ENCODE results near the gene CFB. TPM values are rescaled to one million over a fixed set of nuclear protein-coding genes. Genes with fewer than 3 reads are reported as not detected.

The CFB gene
- total and polyA plus RNA-seq, 9 of the 15 experiments (the other 6 are each of a cell fraction or from before 2014, with no cell fraction given): 0.08 to 0.91 (median 0.22) TPM; not detected in 4

DNA sequence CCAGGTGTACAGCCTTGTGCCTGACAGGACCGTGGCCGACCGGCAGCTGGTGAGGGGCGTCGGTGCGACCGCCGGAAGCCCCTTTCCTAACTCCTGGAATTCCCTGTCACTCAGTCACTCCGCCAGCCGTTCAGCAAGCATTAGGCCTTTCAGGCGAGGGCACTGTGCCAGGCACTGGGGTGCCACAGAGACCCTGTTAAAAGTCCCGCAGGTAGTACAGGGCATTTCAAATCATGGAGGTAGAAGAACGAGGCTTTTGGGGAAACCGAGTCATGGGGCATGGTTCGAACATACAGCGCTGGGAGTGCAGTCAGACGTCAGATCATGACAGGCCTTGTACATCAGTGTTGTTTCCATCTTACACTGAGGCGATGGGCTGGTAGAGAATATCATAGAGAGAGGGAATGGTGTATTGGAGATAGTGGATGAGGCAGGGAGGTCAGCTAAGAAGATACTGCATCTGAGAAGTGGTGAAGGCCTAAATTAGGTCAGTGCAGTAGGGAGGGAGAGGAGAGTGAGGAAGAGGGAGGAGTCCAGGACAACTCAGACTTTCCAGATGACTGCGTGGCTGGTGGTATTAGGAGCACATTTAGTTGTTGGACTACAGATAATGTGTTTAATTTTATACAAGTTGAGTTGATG is 26.9 kb downstream of the CFB start (continued):
- TF ChIP-seq MEIS2 (IDR thresholded peaks at IDR 0.05; ENCODE audit: partially characterized antibody) (no peak), MIER1 (IDR thresholded peaks at IDR 0.05; ENCODE audit: low read depth) (peak; percentile 40; the same call in 1 of the 2 replicates), MECOM (CRISPR knock-in tag; IDR thresholded peaks at IDR 0.05) (peak; percentile 64), ZNF282 (CRISPR knock-in tag; IDR thresholded peaks at IDR 0.05) (no peak), EP400 (IDR thresholded peaks at IDR 0.05) (no peak), ZNF3 (CRISPR knock-in tag; IDR thresholded peaks at IDR 0.05) (no peak), POU5F1 (IDR thresholded peaks at IDR 0.05; ENCODE audit: borderline replicate concordance, low read depth, low read length, partially characterized antibody) (no peak), CXXC5 (CRISPR knock-in tag; IDR thresholded peaks at IDR 0.05) (no peak), STAG1 (CRISPR knock-in tag; IDR thresholded peaks at IDR 0.05; ENCODE audit: borderline replicate concordance) (0 out of 2 replicates have a peak, but pooled peaks have one; percentile 11), KLF6 (CRISPR knock-in tag; IDR thresholded peaks at IDR 0.05; ENCODE audit: borderline replicate concordance) (no peak), SIX5 (IDR thresholded peaks at IDR 0.05; ENCODE audit: borderline replicate concordance in 1 of 2, insufficient read depth in 1 of 2, low read depth in 1 of 2, low read length in 2 of 2) (no peak), KLF13 (tag; IDR thresholded peaks at IDR 0.05; ENCODE audit: borderline replicate concordance, low read depth) (no peak), RBM17 (IDR thresholded peaks at IDR 0.05; ENCODE audit: borderline replicate concordance, low read depth, low read length) (no peak)
- TF ChIP-seq, protein P1, sequence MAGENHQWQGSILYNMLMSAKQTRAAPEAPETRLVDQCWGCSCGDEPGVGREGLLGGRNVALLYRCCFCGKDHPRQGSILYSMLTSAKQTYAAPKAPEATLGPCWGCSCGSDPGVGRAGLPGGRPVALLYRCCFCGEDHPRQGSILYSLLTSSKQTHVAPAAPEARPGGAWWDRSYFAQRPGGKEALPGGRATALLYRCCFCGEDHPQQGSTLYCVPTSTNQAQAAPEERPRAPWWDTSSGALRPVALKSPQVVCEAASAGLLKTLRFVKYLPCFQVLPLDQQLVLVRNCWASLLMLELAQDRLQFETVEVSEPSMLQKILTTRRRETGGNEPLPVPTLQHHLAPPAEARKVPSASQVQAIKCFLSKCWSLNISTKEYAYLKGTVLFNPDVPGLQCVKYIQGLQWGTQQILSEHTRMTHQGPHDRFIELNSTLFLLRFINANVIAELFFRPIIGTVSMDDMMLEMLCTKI (IDR thresholded peaks at IDR 0.05; ENCODE audit: partially characterized antibody): no peak
- TF ChIP-seq, protein P2, sequence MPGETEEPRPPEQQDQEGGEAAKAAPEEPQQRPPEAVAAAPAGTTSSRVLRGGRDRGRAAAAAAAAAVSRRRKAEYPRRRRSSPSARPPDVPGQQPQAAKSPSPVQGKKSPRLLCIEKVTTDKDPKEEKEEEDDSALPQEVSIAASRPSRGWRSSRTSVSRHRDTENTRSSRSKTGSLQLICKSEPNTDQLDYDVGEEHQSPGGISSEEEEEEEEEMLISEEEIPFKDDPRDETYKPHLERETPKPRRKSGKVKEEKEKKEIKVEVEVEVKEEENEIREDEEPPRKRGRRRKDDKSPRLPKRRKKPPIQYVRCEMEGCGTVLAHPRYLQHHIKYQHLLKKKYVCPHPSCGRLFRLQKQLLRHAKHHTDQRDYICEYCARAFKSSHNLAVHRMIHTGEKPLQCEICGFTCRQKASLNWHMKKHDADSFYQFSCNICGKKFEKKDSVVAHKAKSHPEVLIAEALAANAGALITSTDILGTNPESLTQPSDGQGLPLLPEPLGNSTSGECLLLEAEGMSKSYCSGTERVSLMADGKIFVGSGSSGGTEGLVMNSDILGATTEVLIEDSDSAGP (CRISPR knock-in tag; IDR thresholded peaks at IDR 0.05): no peak; the same call in 1 of the 2 replicates
- TF ChIP-seq, protein P3, sequence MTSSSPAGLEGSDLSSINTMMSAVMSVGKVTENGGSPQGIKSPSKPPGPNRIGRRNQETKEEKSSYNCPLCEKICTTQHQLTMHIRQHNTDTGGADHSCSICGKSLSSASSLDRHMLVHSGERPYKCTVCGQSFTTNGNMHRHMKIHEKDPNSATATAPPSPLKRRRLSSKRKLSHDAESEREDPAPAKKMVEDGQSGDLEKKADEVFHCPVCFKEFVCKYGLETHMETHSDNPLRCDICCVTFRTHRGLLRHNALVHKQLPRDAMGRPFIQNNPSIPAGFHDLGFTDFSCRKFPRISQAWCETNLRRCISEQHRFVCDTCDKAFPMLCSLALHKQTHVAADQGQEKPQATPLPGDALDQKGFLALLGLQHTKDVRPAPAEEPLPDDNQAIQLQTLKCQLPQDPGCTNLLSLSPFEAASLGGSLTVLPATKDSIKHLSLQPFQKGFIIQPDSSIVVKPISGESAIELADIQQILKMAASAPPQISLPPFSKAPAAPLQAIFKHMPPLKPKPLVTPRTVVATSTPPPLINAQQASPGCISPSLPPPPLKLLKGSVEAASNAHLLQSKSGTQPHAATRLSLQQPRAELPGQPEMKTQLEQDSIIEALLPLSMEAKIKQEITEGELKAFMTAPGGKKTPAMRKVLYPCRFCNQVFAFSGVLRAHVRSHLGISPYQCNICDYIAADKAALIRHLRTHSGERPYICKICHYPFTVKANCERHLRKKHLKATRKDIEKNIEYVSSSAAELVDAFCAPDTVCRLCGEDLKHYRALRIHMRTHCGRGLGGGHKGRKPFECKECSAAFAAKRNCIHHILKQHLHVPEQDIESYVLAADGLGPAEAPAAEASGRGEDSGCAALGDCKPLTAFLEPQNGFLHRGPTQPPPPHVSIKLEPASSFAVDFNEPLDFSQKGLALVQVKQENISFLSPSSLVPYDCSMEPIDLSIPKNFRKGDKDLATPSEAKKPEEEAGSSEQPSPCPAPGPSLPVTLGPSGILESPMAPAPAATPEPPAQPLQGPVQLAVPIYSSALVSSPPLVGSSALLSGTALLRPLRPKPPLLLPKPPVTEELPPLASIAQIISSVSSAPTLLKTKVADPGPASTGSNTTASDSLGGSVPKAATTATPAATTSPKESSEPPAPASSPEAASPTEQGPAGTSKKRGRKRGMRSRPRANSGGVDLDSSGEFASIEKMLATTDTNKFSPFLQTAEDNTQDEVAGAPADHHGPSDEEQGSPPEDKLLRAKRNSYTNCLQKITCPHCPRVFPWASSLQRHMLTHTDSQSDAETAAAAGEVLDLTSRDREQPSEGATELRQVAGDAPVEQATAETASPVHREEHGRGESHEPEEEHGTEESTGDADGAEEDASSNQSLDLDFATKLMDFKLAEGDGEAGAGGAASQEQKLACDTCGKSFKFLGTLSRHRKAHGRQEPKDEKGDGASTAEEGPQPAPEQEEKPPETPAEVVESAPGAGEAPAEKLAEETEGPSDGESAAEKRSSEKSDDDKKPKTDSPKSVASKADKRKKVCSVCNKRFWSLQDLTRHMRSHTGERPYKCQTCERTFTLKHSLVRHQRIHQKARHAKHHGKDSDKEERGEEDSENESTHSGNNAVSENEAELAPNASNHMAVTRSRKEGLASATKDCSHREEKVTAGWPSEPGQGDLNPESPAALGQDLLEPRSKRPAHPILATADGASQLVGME (CRISPR knock-in tag; IDR thresholded peaks at IDR 0.05): 0 out of 2 replicates have a peak, but pooled peaks have one; percentile 16
- TF ChIP-seq, protein P4, sequence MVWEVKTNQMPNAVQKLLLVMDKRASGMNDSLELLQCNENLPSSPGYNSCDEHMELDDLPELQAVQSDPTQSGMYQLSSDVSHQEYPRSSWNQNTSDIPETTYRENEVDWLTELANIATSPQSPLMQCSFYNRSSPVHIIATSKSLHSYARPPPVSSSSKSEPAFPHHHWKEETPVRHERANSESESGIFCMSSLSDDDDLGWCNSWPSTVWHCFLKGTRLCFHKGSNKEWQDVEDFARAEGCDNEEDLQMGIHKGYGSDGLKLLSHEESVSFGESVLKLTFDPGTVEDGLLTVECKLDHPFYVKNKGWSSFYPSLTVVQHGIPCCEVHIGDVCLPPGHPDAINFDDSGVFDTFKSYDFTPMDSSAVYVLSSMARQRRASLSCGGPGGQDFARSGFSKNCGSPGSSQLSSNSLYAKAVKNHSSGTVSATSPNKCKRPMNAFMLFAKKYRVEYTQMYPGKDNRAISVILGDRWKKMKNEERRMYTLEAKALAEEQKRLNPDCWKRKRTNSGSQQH (CRISPR knock-in tag; IDR thresholded peaks at IDR 0.05): peak; percentile 84
